ENCODE data around the gene TAF8. TPM values are rescaled to one million over a fixed set of nuclear protein-coding genes. Genes with fewer than 3 reads are reported as not detected.
A peak's percentile ranks its signal among the peaks of the same experiment; 100 is the strongest.

Gene TAF8
- total RNA-seq, 1 donor: 25.9 TPM

- Histone ChIP-seq H3K9me3 (ENCODE audit: low read depth, low read length) (no peaks in the 10 kb centered on the region), H3K4me3 (ENCODE audit: low read length) (no peak overlapping the region), H3K4me1 (ENCODE audit: insufficient read depth, low read length) (no peaks in the 10 kb centered on the region), H3K27me3 (ENCODE audit: insufficient read depth, low read length) (no peaks in the 10 kb centered on the region)
Measured at GRCh38 chr6:42095094-42095493, 44.8 kb downstream of the TAF8 start.

GRCh38 chr6:42095776-42096541 is 45.6 kb downstream of the TAF8 start:
- Histone ChIP-seq H3K9me3 (ENCODE audit: low read depth, low read length) (no peaks in the 10 kb centered on the region), H3K4me3 (ENCODE audit: low read length) (no peak overlapping the region), H3K27me3 (ENCODE audit: insufficient read depth, low read length) (no peaks in the 10 kb centered on the region), H3K4me1 (ENCODE audit: insufficient read depth, low read length) (no peaks in the 10 kb centered on the region)

- Histone ChIP-seq H3K4me3 (ENCODE audit: low read length) (no peak overlapping the region), H3K4me1 (ENCODE audit: insufficient read depth, low read length) (peaks cover 7% of the 10 kb centered on the region), H3K9me3 (ENCODE audit: low read depth, low read length) (no peaks in the 10 kb centered on the region), H3K27me3 (ENCODE audit: insufficient read depth, low read length) (no peaks in the 10 kb centered on the region)
Measured at GRCh38 chr6:42099340-42100028, 49.2 kb downstream of the TAF8 start.

- peaks cover 12% of the 10 kb centered on the region for H3K4me1 ChIP-seq (ENCODE audit: insufficient read depth, low read length)
- no peaks in the 10 kb centered on the region for H3K9me3 ChIP-seq (ENCODE audit: low read depth, low read length)
- H3K4me3 ChIP-seq (ENCODE audit: low read length): no peak overlapping the region
- H3K27me3 ChIP-seq (ENCODE audit: insufficient read depth, low read length): no peaks in the 10 kb centered on the region
Measured at GRCh38 chr6:42100029-42100901, 49.9 kb downstream of the TAF8 start.

- Histone ChIP-seq H3K4me1 (ENCODE audit: insufficient read depth, low read length) (peaks cover 12% of the 10 kb centered on the region), H3K9me3 (ENCODE audit: low read depth, low read length) (no peaks in the 10 kb centered on the region), H3K4me3 (ENCODE audit: low read length) (no peak overlapping the region), H3K27me3 (ENCODE audit: insufficient read depth, low read length) (no peaks in the 10 kb centered on the region)
Measured at GRCh38 chr6:42101186-42101657, 50.9 kb downstream of the TAF8 start.

- Histone ChIP-seq H3K4me3 (ENCODE audit: low read length) (no peak overlapping the region), H3K4me1 (ENCODE audit: insufficient read depth, low read length) (peaks cover 12% of the 10 kb centered on the region), H3K9me3 (ENCODE audit: low read depth, low read length) (no peaks in the 10 kb centered on the region), H3K27me3 (ENCODE audit: insufficient read depth, low read length) (no peaks in the 10 kb centered on the region)
Measured at GRCh38 chr6:42103216-42103615, 52.9 kb downstream of the TAF8 start.

GRCh38 chr6:42103753-42104094 is 53.4 kb downstream of the TAF8 start:
- Histone ChIP-seq H3K4me1 (ENCODE audit: insufficient read depth, low read length) (peaks cover 12% of the 10 kb centered on the region), H3K27me3 (ENCODE audit: insufficient read depth, low read length) (no peaks in the 10 kb centered on the region), H3K4me3 (ENCODE audit: low read length) (no peak overlapping the region), H3K9me3 (ENCODE audit: low read depth, low read length) (no peaks in the 10 kb centered on the region)

- Histone ChIP-seq H3K27me3 (ENCODE audit: insufficient read depth, low read length) (no peaks in the 10 kb centered on the region), H3K9me3 (ENCODE audit: low read depth, low read length) (no peaks in the 10 kb centered on the region), H3K4me3 (ENCODE audit: low read length) (peak overlapping the region; percentile 40), H3K4me1 (ENCODE audit: insufficient read depth, low read length) (peaks cover 12% of the 10 kb centered on the region)
Measured at GRCh38 chr6:42104095-42104803, 53.9 kb downstream of the TAF8 start.

GRCh38 chr6:42104804-42105125 is 54.4 kb downstream of the TAF8 start:
- Histone ChIP-seq H3K4me1 (ENCODE audit: insufficient read depth, low read length) (peaks cover 12% of the 10 kb centered on the region), H3K4me3 (ENCODE audit: low read length) (peak overlapping the region; percentile 40), H3K27me3 (ENCODE audit: insufficient read depth, low read length) (no peaks in the 10 kb centered on the region), H3K9me3 (ENCODE audit: low read depth, low read length) (no peaks in the 10 kb centered on the region)

- H3K4me1 ChIP-seq (ENCODE audit: insufficient read depth, low read length): peaks cover 12% of the 10 kb centered on the region
- H3K9me3 ChIP-seq (ENCODE audit: low read depth, low read length): no peaks in the 10 kb centered on the region
- H3K4me3 ChIP-seq (ENCODE audit: low read length): no peak overlapping the region
- H3K27me3 ChIP-seq (ENCODE audit: insufficient read depth, low read length): no peaks in the 10 kb centered on the region
Measured at GRCh38 chr6:42105156-42105648, 54.9 kb downstream of the TAF8 start.

- H3K27me3 ChIP-seq (ENCODE audit: insufficient read depth, low read length): no peaks in the 10 kb centered on the region
- H3K9me3 ChIP-seq (ENCODE audit: low read depth, low read length): no peaks in the 10 kb centered on the region
- no peak overlapping the region for H3K4me3 ChIP-seq (ENCODE audit: low read length)
- peaks cover 12% of the 10 kb centered on the region for H3K4me1 ChIP-seq (ENCODE audit: insufficient read depth, low read length)
Measured at GRCh38 chr6:42105709-42106108, 55.4 kb downstream of the TAF8 start.

- H3K27me3 ChIP-seq (ENCODE audit: insufficient read depth, low read length): no peaks in the 10 kb centered on the region
- H3K9me3 ChIP-seq (ENCODE audit: low read depth, low read length): no peaks in the 10 kb centered on the region
- peaks cover 12% of the 10 kb centered on the region for H3K4me1 ChIP-seq (ENCODE audit: insufficient read depth, low read length)
- H3K4me3 ChIP-seq (ENCODE audit: low read length): no peak overlapping the region
Measured at GRCh38 chr6:42106112-42107023, 56.0 kb downstream of the TAF8 start.

GRCh38 chr6:42108071-42108470 is 57.7 kb downstream of the TAF8 start:
- H3K27me3 ChIP-seq (ENCODE audit: insufficient read depth, low read length): no peaks in the 10 kb centered on the region

GRCh38 chr6:42110683-42111082 is 60.4 kb downstream of the TAF8 start:
- no peak overlapping the region for H3K4me3 ChIP-seq (ENCODE audit: low read length)
- H3K27me3 ChIP-seq (ENCODE audit: insufficient read depth, low read length): no peaks in the 10 kb centered on the region
- H3K4me1 ChIP-seq (ENCODE audit: insufficient read depth, low read length): no peaks in the 10 kb centered on the region
- H3K9me3 ChIP-seq (ENCODE audit: low read depth, low read length): no peaks in the 10 kb centered on the region

More at GRCh38 chr6:42108071-42108470, 57.7 kb downstream of the TAF8 start:
- Histone ChIP-seq H3K4me3 (ENCODE audit: low read length) (no peak overlapping the region), H3K9me3 (ENCODE audit: low read depth, low read length) (no peaks in the 10 kb centered on the region), H3K4me1 (ENCODE audit: insufficient read depth, low read length) (peaks cover 12% of the 10 kb centered on the region)
